Gastrocnemius medialis (tissue), 4 donors: Measurements from ENCODE around the gene ASTN2.

ENCODE experiments used
- POLR2A ChIP-seq, 2 donors: fragments of 450-650 bp; IDR thresholded peaks; one replicate each; pipeline ENCODE4 v1.6.1; 2017; ENCODE audit warnings: antibody characterized with exemption in 2 of 2, mild to moderate bottlenecking in 2 of 2, moderate library complexity in 2 of 2
- TF ChIP-seq, protein P1 (sequence below), 5 experiments: fragments of 450-650 bp in 3 of 5; fragments of 200-600 bp in 2 of 5; sonication (generic) in 2 of 5; IDR thresholded peaks in 4 of 5; conservative IDR thresholded peaks in 1 of 5; 1 replicate in 4 of 5; 2 replicates in 1 of 5; pipeline ENCODE4 v1.5.1; 2016 to 2019; ENCODE audit warnings: antibody characterized with exemption in 5 of 5, mild to moderate bottlenecking in 3 of 5, moderate library complexity in 3 of 5

GRCh38 chr9:116644091-116644688 is 770.7 kb downstream of the ASTN2 start:
- TF ChIP-seq POLR2A (IDR thresholded peaks at IDR 0.05) = no peak
- TF ChIP-seq, protein P1, sequence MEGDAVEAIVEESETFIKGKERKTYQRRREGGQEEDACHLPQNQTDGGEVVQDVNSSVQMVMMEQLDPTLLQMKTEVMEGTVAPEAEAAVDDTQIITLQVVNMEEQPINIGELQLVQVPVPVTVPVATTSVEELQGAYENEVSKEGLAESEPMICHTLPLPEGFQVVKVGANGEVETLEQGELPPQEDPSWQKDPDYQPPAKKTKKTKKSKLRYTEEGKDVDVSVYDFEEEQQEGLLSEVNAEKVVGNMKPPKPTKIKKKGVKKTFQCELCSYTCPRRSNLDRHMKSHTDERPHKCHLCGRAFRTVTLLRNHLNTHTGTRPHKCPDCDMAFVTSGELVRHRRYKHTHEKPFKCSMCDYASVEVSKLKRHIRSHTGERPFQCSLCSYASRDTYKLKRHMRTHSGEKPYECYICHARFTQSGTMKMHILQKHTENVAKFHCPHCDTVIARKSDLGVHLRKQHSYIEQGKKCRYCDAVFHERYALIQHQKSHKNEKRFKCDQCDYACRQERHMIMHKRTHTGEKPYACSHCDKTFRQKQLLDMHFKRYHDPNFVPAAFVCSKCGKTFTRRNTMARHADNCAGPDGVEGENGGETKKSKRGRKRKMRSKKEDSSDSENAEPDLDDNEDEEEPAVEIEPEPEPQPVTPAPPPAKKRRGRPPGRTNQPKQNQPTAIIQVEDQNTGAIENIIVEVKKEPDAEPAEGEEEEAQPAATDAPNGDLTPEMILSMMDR (IDR thresholded peaks at IDR 0.05 in 4 of 5, conservative IDR thresholded peaks at IDR 0.05 in 1 of 5) = no peak
